SK-N-SH (cell line): ENCODE measurements around the gene MAP3K4. TPM values are rescaled to one million over a fixed set of nuclear protein-coding genes. Genes with fewer than 3 reads are reported as not detected.

Experiments used
- CTCF ChIA-PET: fragments of 300-600, 350-600 bp; formaldehyde crosslinking; extraction: SDS; loops from one replicate; lab custom pipeline; 2021; lab: Yijun Ruan, JAX
- POLR2A ChIA-PET: fragments of 350-600 bp; sonication (Branson Sonifier 250); formaldehyde crosslinking; extraction: SDS; loops from one replicate; lab custom pipeline; 2020; ENCODE audit warnings: antibody characterized with exemption, inconsistent platforms; lab: Yijun Ruan, JAX
- DNase-seq: peaks from one replicate; pipeline ENCODE4 v3.0.0; 2012
- H2AFZ ChIP-seq: fragments of 200-600 bp; sonication (generic); 2 replicates; pipeline ENCODE4 v1.8.1; 2016; ENCODE audit warnings: antibody characterized with exemption, mild to moderate bottlenecking, low read depth
- H3F3A ChIP-seq: fragments of 200-600 bp; sonication (generic); replicated peaks from 2 replicates; pipeline ENCODE3; 2016; ENCODE audit warnings: antibody characterized with exemption, mild to moderate bottlenecking; ENCODE audit not compliant: insufficient read depth
- H3K27ac ChIP-seq, 2 experiments: fragments of 200-500 bp in 1 of 2; fragments of 200-600 bp in 1 of 2; sonication (Bioruptor generic) in 1 of 2; sonication (generic), shearing (Covaris generic) in 1 of 2; 2 replicates each; pipeline versions ENCODE4 v1.5.1 to v1.6.1; 2014 to 2016; ENCODE audit warnings: low read depth in 2 of 2, inconsistent platforms in 1 of 2, low read length in 1 of 2, mild to moderate bottlenecking in 1 of 2, mixed read lengths in 1 of 2
- H3K27me3 ChIP-seq: fragments of 200-600 bp; sonication (generic), shearing (Covaris generic); 2 replicates; pipeline ENCODE4 v1.6.1; 2016; ENCODE audit warnings: mixed run types; ENCODE audit not compliant: insufficient read depth
- H3K36me3 ChIP-seq, 2 experiments: fragments of 200-500 bp in 1 of 2; fragments of 200-600 bp in 1 of 2; sonication (Bioruptor generic) in 1 of 2; sonication (generic) in 1 of 2; replicated peaks in 1 of 2; 2 replicates each; pipeline versions ENCODE3 to v1.5.1; 2014 to 2016; ENCODE audit warnings: low read length in 1 of 2, mild to moderate bottlenecking in 1 of 2; ENCODE audit not compliant: insufficient read depth in 2 of 2, control insufficient read depth in 1 of 2
- H3K4me1 ChIP-seq, 2 experiments: fragments of 200-500 bp in 1 of 2; fragments of 200-600 bp in 1 of 2; sonication (Bioruptor generic) in 1 of 2; sonication (generic), shearing (Covaris generic) in 1 of 2; 2 replicates each; pipeline versions ENCODE4 v1.5.1 to v1.6.1; 2014 to 2016; ENCODE audit warnings: low read depth in 1 of 2, low read length in 1 of 2, mixed run types in 1 of 2; ENCODE audit not compliant: insufficient read depth in 2 of 2, control insufficient read depth in 1 of 2
- H3K4me2 ChIP-seq: fragments of 200-600 bp; sonication (generic), shearing (Covaris generic); 2 replicates; pipeline ENCODE4 v1.6.1; 2017; ENCODE audit warnings: mixed run types
- H3K4me3 ChIP-seq, 2 experiments: fragments of 200-500 bp in 1 of 2; fragments of 200-600 bp in 1 of 2; sonication (Bioruptor generic) in 1 of 2; sonication (generic), shearing (Covaris generic) in 1 of 2; 2 replicates each; pipeline versions ENCODE4 v1.5.1 to v1.8.1; 2014 to 2016; ENCODE audit warnings: low read depth in 2 of 2, inconsistent platforms in 1 of 2, low read length in 1 of 2, mild to moderate bottlenecking in 1 of 2, mixed read lengths in 1 of 2, moderate library complexity in 1 of 2
- H3K79me2 ChIP-seq: fragments of 200-600 bp; sonication (generic); 2 replicates; pipeline ENCODE4 v1.8.1; 2017; ENCODE audit warnings: mild to moderate bottlenecking; ENCODE audit not compliant: insufficient read depth
- H3K9ac ChIP-seq: fragments of 200-600 bp; sonication (generic); 2 replicates; pipeline ENCODE4 v1.6.1; 2017; ENCODE audit warnings: mixed run types
- H3K9me2 ChIP-seq: fragments of 200-600 bp; sonication (generic); 2 replicates; pipeline ENCODE4 v1.6.1; 2017; ENCODE audit warnings: mixed run types
- H3K9me3 ChIP-seq: fragments of 200-600 bp; sonication (generic); 2 replicates; pipeline ENCODE4 v1.6.1; 2017; ENCODE audit warnings: mixed run types, mild to moderate bottlenecking, moderate library complexity
- H4K20me1 ChIP-seq: fragments of 200-600 bp; sonication (generic); 2 replicates; pipeline ENCODE4 v1.6.1; 2017; ENCODE audit warnings: mild to moderate bottlenecking, mixed run types; ENCODE audit not compliant: insufficient read depth
- CHD2 ChIP-seq: fragments of 150-350 bp; IDR thresholded peaks from 2 replicates; pipeline ENCODE4 v1.6.1; 2018; ENCODE audit warnings: low read length; ENCODE audit not compliant: partially characterized antibody
- CTCF ChIP-seq: fragments of 200-600 bp; sonication (generic); IDR thresholded peaks from 2 replicates; pipeline ENCODE4 v1.6.1; 2017; ENCODE audit warnings: antibody characterized with exemption, mild to moderate bottlenecking, moderate library complexity
- FOSL2 ChIP-seq: IDR thresholded peaks from 2 replicates; pipeline ENCODE4 v1.4.0; 2012; ENCODE audit warnings: low read depth, mild to moderate bottlenecking, moderate library complexity, borderline replicate concordance
- MXI1 ChIP-seq: IDR thresholded peaks from 2 replicates; pipeline ENCODE4 v1.6.1; 2012; ENCODE audit warnings: mild to moderate bottlenecking, low read depth, low read length, improper control_type of control experiment
- RXRA ChIP-seq: IDR thresholded peaks from 2 replicates; pipeline ENCODE4 v1.4.0; 2012; ENCODE audit warnings: low read depth, mild to moderate bottlenecking, borderline replicate concordance
- SIN3A ChIP-seq: IDR thresholded peaks from 2 replicates; pipeline ENCODE4 v1.6.1; 2012; ENCODE audit warnings: low read depth, mild to moderate bottlenecking, low read length, moderate library complexity, borderline replicate concordance
- TEAD4 ChIP-seq: IDR thresholded peaks from 2 replicates; pipeline ENCODE4 v1.4.0; 2012; ENCODE audit warnings: mild to moderate bottlenecking, borderline replicate concordance; ENCODE audit not compliant: insufficient read depth
- ZBTB33 ChIP-seq: IDR thresholded peaks from 2 replicates; pipeline ENCODE4 v1.4.0; 2012; ENCODE audit warnings: low read depth, borderline replicate concordance
- WGBS: methylation state at CpG from one replicate; pipeline ENCODE4 v1.1.6; 2017; ENCODE audit warnings: low lambda C conversion rate; 5-methylcytosine and 5-hydroxymethylcytosine counted together
- polyA plus RNA-seq, 3 experiments: library from polyadenylated mRNA; depleted of rRNA; stranded (reverse); fragments of >200 nt; gene quantifications; 2 replicates each; pipeline ENCODE4 v1.2.3, GENCODE V29; 2012

The MAP3K4 gene
- polyA plus RNA-seq, 1 of the 3 experiments (the other 2 are of a cell fraction) = 6.8 TPM

GRCh38 chr6:161166677-161167076 lies 175.1 kb downstream of the MAP3K4 start:
- H3F3A ChIP-seq = peaks cover 16% of the 10 kb centered on the region
- CTCF ChIA-PET = no interaction called here

More at GRCh38 chr6:161166677-161167076, 175.1 kb downstream of the MAP3K4 start:
- POLR2A ChIA-PET = no interaction called here
- Histone ChIP-seq H3K27ac (no peak overlapping the region), H4K20me1 (no peaks in the 10 kb centered on the region), H3K36me3 (peaks cover 0 to 3% of the 10 kb centered on the region in 2 experiments), H2AFZ (no peak overlapping the region), H3K79me2 (no peaks in the 10 kb centered on the region; the same call in 1 of the 2 replicates), H3K9ac (no peak overlapping the region), H3K4me2 (no peak overlapping the region), H3K4me1 (peaks cover 16 to 31% of the 10 kb centered on the region in 2 experiments; a peak in 3 of 4 replicates), H3K27me3 (no peaks in the 10 kb centered on the region), H3K4me3 (no peak overlapping the region), H3K9me3 (no peaks in the 10 kb centered on the region)
- DNase-seq = no peak
- 97% methylated on average over 5 of the region's 5 CpGs for WGBS
- TF ChIP-seq FOSL2 = no peak
- no peak for TF ChIP-seq CHD2
- no peak for TF ChIP-seq SIN3A
- TF ChIP-seq RXRA = no peak
- no peak for TF ChIP-seq ZBTB33
- no peak for TF ChIP-seq MXI1
- TF ChIP-seq CTCF = no peak
- no peak for TF ChIP-seq TEAD4
- TF ChIP-seq, all 33 proteins: peak for 0
- H3K9me2 ChIP-seq = no peaks in the 10 kb centered on the region
